A549 (cell line): ENCODE results near the gene KRTAP5-7.

Experiments
- CTCF ChIP-seq: fragments of >200 bp; sonication (Bioruptor Twin); formaldehyde crosslinking; IDR thresholded peaks from 3 replicates; pipeline ENCODE4 v1.5.1; 2016
- MAX ChIP-seq: IDR thresholded peaks from 2 replicates; pipeline ENCODE4 v1.6.1; 2012

GRCh38 chr11:71558996-71559395, 31.9 kb downstream of the KRTAP5-7 start:
- TF ChIP-seq CTCF: no peak
- no peak for TF ChIP-seq MAX
